HG02610 (cell line): Measurements from ENCODE around the gene LHFPL6.

Source experiments
- ATAC-seq: cut with Tn5 transposase; IDR thresholded peaks from one replicate; pipeline ENCODE4 v1.9.1; 2021; ENCODE audit warnings: mild to moderate bottlenecking, moderate library complexity; ENCODE audit not compliant: unreplicated experiment

LHFPL6 gene

GRCh38 chr13:39317291-39317690 is 285.7 kb downstream of the LHFPL6 start:
- ATAC-seq, result no peak

GRCh38 chr13:39315796-39316195 is 287.2 kb downstream of the LHFPL6 start:
- no peak for ATAC-seq

GRCh38 chr13:39313721-39314120 is 289.3 kb downstream of the LHFPL6 start:
- ATAC-seq, result no peak

GRCh38 chr13:39312596-39312995 is 290.4 kb downstream of the LHFPL6 start:
- no peak for ATAC-seq

- ATAC-seq, result no peak
These were observed 291.4 kb downstream of the LHFPL6 start for GRCh38 chr13:39311619-39312018.

GRCh38 chr13:39310961-39311360 is 292.0 kb downstream of the LHFPL6 start:
- ATAC-seq, result no peak

- ATAC-seq, result peak; percentile 98
These were observed 296.1 kb downstream of the LHFPL6 start for GRCh38 chr13:39306639-39307589.

- ATAC-seq, result no peak
These were observed 300.2 kb downstream of the LHFPL6 start for GRCh38 chr13:39302820-39303219.

- ATAC-seq, result no peak
These were observed 304.0 kb downstream of the LHFPL6 start for GRCh38 chr13:39298951-39299350.

GRCh38 chr13:39297664-39298171 is 305.3 kb downstream of the LHFPL6 start:
- no peak for ATAC-seq

GRCh38 chr13:39297023-39297422 is 306.0 kb downstream of the LHFPL6 start:
- ATAC-seq, result no peak

- ATAC-seq, result no peak
These were observed 306.8 kb downstream of the LHFPL6 start for GRCh38 chr13:39296193-39296592.
